Stimulated activated CD4-positive, alpha-beta T cell treated with anti-CD3 and anti-CD28 coated beads, Interleukin-2, amount 100 ng/mL, for 4 hours (primary cell): ENCODE measurements around the gene PCDHA13.
"Not testable (repeated sequence)": the region's sequence is repeated elsewhere in the genome, so short reads cannot be mapped to it uniquely, and the experiment has no call there.

ENCODE experiments used
- DNase-seq: peaks from one replicate; pipeline ENCODE4 v3.0.0-alpha.2; 2020; ENCODE audit warnings: low read depth

PCDHA13 gene

GRCh38 chr5:140870221-140871201 is 11.4 kb upstream of the PCDHA13 start:
- no peak for DNase-seq

DNA sequence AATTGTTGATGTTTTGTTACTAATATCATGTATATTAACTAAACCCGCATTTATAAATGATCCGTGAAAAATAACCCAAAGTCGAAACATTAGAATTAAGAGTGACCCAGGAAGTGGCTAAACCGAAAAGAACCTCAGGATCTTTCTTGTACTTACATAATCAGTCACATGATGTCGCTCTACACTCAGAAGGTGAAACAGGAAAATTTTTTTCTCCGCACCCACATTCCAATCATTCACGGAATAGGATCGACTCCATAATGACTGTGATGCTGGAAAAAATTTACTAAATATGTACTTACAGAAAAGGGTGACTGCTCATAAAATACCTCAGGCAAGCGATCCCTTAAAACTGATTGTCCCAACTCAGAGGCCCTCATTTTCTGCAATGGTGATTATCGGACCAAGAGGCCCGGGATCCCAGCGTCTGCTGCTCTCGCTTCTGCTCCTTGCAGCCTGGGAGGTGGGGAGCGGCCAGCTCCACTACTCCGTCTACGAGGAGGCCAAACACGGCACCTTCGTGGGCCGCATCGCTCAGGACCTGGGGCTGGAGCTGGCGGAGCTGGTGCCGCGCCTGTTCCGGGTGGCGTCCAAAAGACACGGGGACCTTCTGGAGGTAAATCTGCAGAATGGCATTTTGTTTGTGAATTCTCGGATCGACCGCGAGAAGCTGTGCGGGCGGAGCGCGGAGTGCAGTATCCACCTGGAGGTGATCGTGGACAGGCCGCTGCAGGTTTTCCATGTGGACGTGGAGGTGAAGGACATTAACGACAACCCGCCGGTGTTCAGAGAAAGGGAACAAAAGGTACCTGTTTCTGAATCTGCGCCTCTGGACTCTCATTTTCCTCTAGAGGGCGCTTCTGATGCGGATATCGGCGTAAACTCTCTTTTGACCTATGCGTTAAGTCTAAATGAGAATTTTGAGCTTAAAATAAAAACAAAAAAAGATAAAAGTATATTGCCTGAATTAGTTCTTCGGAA is 6.5 kb upstream of the PCDHA13 start, which contains the start of gene PCDHA12:
PCDHA12 (plus strand) TSS at position 224 of the 981 bp plus-strand sequence; CDS start at position 389, 165 bp downstream.
- no peak for DNase-seq

DNA sequence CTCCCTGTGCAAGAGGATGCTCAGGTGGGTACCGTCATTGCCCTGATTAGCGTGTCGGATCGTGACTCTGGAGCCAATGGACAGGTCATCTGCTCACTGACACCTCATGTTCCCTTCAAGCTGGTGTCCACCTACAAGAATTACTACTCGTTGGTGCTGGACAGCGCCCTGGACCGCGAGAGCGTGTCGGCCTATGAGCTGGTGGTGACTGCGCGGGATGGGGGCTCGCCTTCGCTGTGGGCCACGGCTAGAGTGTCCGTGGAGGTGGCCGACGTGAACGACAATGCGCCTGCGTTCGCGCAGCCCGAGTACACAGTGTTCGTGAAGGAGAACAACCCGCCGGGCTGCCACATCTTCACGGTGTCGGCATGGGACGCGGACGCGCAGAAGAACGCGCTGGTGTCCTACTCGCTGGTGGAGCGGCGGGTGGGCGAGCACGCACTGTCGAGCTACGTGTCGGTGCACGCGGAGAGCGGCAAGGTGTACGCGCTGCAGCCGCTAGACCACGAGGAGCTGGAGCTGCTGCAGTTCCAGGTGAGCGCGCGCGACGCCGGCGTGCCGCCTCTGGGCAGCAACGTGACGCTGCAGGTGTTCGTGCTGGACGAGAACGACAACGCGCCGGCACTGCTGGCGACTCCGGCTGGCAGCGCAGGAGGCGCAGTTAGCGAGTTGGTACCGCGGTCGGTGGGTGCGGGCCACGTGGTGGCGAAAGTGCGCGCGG is 5.2 kb upstream of the PCDHA13 start:
- DNase-seq: not testable (repeated sequence)

DNA sequence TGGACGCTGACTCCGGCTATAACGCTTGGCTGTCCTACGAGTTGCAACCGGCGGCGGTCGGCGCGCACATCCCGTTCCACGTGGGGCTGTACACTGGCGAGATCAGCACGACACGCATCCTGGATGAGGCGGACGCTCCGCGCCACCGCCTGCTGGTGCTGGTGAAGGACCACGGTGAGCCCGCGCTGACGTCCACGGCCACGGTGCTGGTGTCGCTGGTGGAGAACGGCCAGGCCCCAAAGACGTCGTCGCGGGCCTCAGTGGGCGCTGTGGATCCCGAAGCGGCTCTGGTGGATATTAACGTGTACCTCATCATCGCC is 4.7 kb upstream of the PCDHA13 start:
- no peak for DNase-seq

GRCh38 chr5:140882591-140882899 is 621 bp downstream of the PCDHA13 start:
- DNase-seq: no peak

GRCh38 chr5:140883373-140883772 is 1.4 kb downstream of the PCDHA13 start:
- no peak for DNase-seq

DNA sequence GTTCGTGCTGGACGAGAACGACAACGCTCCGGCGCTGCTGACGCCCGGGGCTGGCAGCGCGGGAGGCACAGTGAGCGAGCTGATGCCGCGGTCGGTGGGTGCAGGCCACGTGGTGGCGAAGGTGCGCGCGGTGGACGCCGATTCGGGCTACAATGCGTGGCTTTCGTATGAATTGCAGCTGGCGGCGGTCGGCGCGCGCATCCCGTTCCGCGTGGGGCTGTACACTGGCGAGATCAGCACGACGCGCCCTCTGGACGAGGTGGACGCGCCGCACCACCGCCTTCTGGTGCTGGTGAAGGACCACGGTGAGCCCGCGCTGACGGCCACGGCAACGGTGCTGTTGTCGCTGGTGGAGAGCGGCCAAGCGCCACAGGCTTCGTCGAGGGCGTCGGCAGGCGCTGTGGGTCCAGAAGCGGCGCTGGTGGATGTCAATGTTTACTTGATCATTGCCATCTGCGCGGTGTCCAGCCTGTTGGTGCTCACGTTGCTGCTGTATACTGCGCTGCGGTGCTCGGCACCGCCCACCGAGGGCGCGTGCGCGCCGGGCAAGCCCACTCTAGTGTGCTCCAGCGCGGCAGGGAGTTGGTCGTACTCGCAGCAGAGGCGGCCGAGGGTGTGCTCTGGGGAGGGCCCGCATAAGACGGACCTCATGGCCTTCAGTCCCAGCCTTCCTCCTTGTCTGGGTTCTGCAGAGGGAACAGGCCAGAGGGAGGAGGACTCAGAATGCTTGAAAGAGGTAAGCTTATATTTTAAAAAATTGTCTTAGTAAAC is 2.2 kb downstream of the PCDHA13 start:
- DNase-seq: no peak

DNA sequence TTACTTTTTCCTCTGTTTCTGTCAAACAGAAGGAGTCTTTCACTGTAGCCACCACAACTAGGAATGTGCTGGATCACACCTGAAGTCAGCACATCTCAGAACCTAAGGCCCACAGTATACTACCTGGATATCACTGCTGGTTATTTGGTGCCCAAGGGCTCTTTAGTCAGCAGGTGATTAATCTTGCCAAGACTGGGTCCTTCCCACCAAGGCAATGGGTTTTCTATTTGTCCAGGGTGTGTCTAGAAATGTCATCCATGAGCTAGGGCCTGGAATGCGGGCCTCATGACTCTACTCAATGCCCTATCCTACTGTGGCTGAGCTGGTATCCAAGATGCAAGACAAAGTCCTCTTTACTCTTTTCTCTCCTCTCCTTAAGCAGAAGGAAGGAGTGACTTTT is 34.4 kb downstream of the PCDHA13 start:
- DNase-seq: no peak

- no peak for DNase-seq
Measured at GRCh38 chr5:140923601-140924000, 41.7 kb downstream of the PCDHA13 start.

DNA sequence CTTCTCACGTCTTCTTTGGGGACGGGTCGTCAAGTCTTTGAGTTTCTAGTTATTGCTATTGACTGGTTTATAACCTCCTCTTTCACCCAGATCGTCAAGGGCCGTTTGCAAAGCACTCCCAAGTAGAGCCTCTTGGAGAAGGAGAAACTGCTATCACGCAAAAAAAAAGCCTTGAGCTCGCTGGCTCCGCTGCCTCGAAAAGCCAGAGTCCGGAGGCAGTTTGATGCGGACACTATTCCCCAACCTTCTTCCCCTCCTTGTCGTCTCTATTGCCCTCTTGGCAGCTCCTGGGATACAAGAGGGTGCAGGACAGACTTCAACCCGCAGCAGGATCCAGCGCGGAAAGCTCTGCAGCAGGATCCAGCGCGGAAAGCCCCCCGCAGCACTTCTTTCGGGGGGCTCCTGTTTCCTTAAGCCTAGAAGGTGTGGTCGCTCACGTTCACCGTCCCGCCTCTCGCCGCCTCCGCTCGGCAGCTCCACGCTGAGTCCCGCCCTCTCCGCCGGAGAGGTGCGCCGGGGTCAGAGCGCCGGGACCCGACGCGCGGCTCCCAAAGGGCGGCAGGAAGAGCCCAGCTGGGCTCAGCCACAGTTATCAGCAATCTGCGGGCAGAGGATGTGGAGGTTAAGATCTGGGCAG is 44.0 kb downstream of the PCDHA13 start, which contains the start of gene PCDHAC1:
PCDHAC1 (plus strand) TSS at position 494 of the 637 bp plus-strand sequence. CDS start 594 bp downstream, outside the sequence.
- DNase-seq: no peak

DNA sequence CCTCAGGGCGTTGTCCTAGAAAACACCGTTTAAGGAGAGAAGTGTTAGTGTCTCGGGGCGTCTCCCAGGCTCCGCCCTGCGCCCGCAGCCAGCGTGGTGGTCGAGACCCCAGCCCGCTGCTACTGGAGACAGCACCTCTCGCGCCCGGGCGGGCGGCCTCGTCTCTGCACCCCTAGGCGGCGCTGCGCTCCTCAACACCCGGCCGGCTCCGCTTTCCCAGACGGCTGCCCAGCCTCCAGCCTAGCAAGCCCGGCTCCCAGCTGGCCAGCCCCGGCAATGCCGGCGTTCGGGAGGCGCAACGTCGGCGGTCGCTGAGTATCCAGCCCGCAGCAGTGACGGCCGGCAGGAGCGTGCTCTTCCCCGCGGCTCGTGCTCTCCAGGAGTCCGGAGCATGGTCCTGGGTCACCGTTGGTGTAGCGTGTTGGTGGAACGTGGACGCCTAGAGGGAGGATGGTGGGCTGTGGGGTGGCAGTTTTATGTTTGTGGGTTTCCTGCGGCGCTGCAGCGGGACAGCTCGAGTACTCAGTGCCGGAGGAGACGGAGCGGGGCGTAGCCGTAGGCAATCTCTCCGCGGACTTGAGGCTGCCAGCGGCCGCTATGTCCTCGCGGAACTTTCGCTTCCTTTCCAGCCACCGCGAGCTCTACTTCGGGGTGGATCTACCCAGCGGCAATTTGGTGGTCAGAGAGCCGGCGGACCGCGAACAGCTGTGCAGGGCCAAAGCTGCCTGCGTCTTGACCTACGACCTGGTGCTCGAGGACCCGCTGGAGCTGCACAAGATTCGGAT is 44.7 kb downstream of the PCDHA13 start:
- DNase-seq: no peak

GRCh38 chr5:140927228-140927573 is 45.3 kb downstream of the PCDHA13 start:
- DNase-seq: no peak
